RWPE1 (cell line): ENCODE results near the gene DHRS13.

ENCODE experiments used
- CTCF ChIA-PET: fragments of 350-600 bp; sonication (Branson Sonifier 250); formaldehyde crosslinking; extraction: SDS; loops from one replicate; lab custom pipeline; 2021; lab: Yijun Ruan, JAX
- POLR2A ChIA-PET: fragments of 400-600 bp; formaldehyde crosslinking; extraction: SDS; loops from one replicate; lab custom pipeline; 2020; ENCODE audit warnings: antibody characterized with exemption; ENCODE audit not compliant: low non-redundant PET; lab: Yijun Ruan, JAX
- DNase-seq: peaks from one replicate; pipeline ENCODE4 v3.0.0; 2012; ENCODE audit warnings: low spot score
- H3K27ac ChIP-seq: fragments of 450-650 bp; 2 replicates; pipeline ENCODE4 v1.5.1; 2017
- CTCF ChIP-seq: fragments of 450-650 bp; conservative IDR thresholded peaks from 2 replicates; pipeline ENCODE4 v1.5.1; 2017; ENCODE audit warnings: low read depth, mild to moderate bottlenecking

Gene DHRS13

DNA sequence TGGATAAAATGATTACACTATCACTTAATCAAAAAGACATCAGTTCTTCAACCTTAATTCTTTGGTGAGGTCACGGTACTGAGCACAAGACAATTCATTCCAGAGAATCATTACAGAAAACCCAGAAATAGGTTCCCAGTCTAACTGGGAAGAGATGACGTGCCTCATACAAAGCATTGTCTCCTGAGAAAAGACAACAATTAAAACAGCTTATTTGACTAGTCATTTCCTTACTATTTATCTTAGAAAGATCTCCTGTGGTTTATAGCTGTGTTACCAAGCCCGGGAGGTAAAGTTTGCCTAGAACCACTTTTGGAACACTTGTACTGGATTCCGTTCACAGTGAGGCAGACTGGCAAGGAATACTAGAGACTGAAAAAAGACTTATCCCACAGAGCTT lies 43.4 kb upstream of the DHRS13 start:
- no peak for DNase-seq
- no peak for TF ChIP-seq CTCF
- no peak overlapping the region for H3K27ac ChIP-seq
- CTCF ChIA-PET, result no interaction called here
- POLR2A ChIA-PET, result interaction anchor here (0.5 kb wide), 1 partner anchor 47 kb away, joined by 3 read pairs; no protein-coding TSS in a partner anchor

GRCh38 chr17:28944862-28945741 lies 42.2 kb upstream of the DHRS13 start:
- peak overlapping the region; percentile 31; the same call in 1 of the 2 replicates for H3K27ac ChIP-seq
- CTCF ChIA-PET, result no interaction called here
- TF ChIP-seq CTCF, result no peak
- POLR2A ChIA-PET, result no interaction called here
- no peak for DNase-seq

- CTCF ChIA-PET, result no interaction called here
- POLR2A ChIA-PET, result interaction anchor here (0.6 kb wide), 1 partner anchor 10 kb away, joined by 3 read pairs; no protein-coding TSS in a partner anchor
- no peak for TF ChIP-seq CTCF
- DNase-seq, result no peak
- no peak overlapping the region for H3K27ac ChIP-seq
Observed at GRCh38 chr17:28944343-28944742, 41.5 kb upstream of the DHRS13 start.

GRCh38 chr17:28942925-28943324 lies 40.0 kb upstream of the DHRS13 start:
- DNase-seq, result no peak
- TF ChIP-seq CTCF, result no peak
- H3K27ac ChIP-seq, result no peak overlapping the region
- POLR2A ChIA-PET, result no interaction called here
- CTCF ChIA-PET, result no interaction called here

DNA sequence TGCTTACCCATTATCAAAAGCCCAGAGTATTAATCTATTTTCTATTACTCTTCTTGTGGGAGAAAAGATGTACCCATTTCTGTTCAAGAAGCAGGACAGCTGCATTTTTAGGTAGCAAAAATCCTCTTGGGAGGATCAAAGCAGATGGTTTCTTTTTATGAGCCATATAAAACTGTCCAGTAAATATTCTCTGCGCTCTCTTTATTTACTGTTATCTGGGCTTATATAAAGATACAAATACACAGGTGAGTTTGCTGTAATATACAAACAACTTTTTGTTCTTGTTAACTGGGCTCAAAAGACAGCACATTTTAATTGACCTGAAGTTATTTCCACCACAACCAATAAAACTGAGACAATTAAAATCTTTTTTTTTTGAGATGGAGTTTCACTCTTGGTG lies 38.4 kb upstream of the DHRS13 start:
- POLR2A ChIA-PET, result no interaction called here
- CTCF ChIA-PET, result interaction anchor here (0.7 kb wide), 1 partner anchor 113 kb away, joined by 3 read pairs; no protein-coding TSS in a partner anchor
- no peak overlapping the region for H3K27ac ChIP-seq

GRCh38 chr17:28940675-28941074 lies 37.8 kb upstream of the DHRS13 start:
- no peak for TF ChIP-seq CTCF
- POLR2A ChIA-PET, result no interaction called here
- no peak overlapping the region for H3K27ac ChIP-seq
- CTCF ChIA-PET, result interaction anchor here (0.6 to 0.7 kb wide), 2 partner anchors 112 to 153 kb away, joined by 3 read pairs; no protein-coding TSS in a partner anchor
- no peak for DNase-seq

More for the DNA sequence above, 38.4 kb upstream of the DHRS13 start:
- no peak for DNase-seq
- no peak for TF ChIP-seq CTCF
